CD4-positive, alpha-beta T cell treated with Interleukin-6 for 4 hours (primary cell): ENCODE measurements around the gene FARS2.
"Not testable (repeated sequence)": the region's sequence is repeated elsewhere in the genome, so short reads cannot be mapped to it uniquely, and the experiment has no call there.

Experiments used
- DNase-seq: peaks from one replicate; pipeline ENCODE4 v3.0.0-alpha.2; 2020; ENCODE audit warnings: mixed read lengths

FARS2 gene

DNA sequence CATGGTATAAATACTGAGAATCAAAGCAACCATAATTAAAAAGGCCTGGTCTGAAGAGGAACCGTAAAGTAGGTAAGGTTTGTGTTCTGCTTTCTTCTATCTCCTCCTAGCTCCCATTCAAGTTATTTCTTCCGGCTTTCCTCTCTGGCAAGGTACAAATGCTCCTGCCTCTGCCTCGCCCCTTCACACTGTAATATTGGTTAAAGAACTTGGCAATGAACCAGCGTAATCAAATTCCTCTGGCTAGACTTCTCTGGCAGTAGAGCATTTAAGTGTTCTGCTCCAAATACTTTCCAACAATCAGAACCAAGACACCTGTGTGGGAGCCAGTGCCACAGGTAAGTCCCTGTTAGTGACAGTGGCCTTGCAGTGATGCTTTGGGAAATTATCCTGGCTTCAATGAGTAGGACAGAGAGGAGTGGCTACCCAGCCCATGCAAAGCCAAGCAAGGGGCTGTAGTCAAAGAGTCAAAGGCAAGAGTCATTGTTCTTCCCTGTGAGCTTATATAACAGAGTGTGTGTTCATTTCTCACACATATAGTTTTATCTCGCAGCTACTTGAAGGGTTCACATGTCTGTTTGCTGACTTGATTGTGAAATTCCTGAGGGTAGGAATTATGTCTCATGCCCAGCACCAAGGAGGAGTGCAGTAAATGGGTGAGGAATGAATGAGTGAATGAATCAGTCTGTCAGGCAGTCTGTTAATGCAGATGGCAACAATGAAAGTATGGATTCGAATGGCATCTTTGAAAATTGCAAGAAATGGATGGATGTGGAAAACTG lies 416.1 kb downstream of the FARS2 start:
- no peak for DNase-seq

GRCh38 chr6:5679270-5679669 lies 418.0 kb downstream of the FARS2 start:
- DNase-seq, result no peak

DNA sequence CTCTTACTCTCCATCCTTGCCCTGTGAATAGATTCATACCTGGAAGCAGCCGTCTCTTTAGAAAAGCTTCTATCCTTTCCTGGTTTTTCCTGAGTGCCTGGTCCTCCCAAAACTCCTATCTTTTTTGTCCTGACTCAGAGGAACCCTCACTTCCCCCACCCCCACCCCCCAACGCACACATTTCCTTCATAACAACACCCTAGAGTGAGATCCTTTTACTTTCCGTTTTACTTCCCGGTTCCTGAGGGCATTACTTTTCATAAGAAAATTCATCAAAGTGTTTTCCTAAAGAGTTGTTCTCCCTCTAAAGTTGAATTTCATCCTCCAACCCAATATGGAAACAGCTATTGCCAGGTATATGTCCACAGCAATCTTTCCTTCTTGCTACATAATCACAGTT lies 418.4 kb downstream of the FARS2 start:
- DNase-seq, result no peak

GRCh38 chr6:5680095-5680494 lies 418.8 kb downstream of the FARS2 start:
- DNase-seq, result no peak

DNA sequence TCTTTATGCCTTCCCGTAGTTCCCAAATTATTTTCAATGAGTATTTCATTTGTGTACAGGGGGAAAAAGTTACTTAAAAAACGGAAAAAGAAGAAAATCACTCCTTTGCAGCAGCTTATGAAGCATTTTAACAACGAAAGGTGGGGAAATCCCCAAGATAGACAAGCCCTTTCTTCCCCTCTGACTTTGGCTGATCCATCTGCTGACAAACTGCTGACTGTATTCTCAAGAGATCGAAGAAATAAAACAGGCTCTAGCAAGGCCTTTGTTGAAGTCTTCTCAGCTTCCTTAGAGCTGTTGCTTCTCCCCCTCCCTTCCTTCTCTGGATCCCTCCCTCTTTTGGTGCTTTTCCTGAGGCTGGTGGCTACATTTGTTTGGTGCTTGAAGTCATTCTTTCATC lies 420.2 kb downstream of the FARS2 start:
- no peak for DNase-seq

- no peak for DNase-seq
Observed at GRCh38 chr6:5682530-5682929, 421.2 kb downstream of the FARS2 start.

DNA sequence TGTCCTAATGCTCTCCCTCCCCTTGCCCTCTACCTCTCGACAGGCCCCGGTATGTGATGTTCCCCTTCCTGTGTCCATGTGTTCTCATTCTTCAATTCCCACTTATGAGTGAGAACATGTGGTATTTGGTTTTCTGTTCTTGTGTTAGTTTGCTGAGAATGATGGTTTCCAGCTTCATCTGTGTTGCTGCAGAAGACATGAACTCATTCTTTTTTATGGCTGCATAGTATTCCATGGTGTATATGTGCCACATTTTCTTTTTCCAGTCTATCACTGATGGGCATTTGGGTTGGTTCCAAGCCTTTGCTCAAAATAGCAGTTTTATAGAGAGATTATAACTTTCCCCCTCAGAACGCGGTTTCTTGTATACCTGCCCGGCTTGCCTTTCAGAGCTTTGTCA lies 422.4 kb downstream of the FARS2 start:
- not testable (repeated sequence) for DNase-seq

DNA sequence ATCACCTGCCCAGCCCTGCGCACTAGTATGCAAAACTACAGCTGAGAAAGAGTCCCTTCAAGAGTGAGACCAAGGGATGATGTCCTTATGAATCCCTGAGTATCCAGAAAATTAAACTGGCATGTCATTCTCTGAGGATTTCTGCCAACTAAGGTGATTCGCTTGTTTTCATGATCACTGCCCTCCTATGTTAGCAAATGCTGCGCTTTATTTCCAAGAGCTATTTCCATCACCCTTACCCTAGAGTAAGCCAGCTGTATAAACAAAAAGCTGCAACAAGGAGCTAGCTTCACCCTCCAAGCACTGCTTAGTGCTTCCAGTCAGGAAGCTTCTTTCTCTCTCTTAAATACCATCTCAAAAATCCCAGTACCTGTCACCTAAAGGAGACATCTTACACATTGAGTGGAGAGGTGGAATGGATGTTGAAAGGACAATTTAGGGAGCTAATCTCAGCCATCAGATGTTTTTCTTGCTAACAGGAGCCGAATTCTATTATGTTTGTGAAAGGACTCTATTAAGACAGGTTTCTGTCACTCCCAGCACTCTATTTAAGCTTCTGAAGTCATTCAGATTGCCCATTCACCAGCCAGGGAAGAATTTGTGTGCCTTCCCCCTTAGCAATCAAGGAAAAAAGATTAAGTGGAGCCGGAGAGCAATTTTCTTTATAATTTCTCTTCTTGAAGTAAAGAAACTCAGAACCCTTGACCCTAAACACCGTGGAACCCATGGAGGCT lies 423.2 kb downstream of the FARS2 start:
- DNase-seq, result no peak

DNA sequence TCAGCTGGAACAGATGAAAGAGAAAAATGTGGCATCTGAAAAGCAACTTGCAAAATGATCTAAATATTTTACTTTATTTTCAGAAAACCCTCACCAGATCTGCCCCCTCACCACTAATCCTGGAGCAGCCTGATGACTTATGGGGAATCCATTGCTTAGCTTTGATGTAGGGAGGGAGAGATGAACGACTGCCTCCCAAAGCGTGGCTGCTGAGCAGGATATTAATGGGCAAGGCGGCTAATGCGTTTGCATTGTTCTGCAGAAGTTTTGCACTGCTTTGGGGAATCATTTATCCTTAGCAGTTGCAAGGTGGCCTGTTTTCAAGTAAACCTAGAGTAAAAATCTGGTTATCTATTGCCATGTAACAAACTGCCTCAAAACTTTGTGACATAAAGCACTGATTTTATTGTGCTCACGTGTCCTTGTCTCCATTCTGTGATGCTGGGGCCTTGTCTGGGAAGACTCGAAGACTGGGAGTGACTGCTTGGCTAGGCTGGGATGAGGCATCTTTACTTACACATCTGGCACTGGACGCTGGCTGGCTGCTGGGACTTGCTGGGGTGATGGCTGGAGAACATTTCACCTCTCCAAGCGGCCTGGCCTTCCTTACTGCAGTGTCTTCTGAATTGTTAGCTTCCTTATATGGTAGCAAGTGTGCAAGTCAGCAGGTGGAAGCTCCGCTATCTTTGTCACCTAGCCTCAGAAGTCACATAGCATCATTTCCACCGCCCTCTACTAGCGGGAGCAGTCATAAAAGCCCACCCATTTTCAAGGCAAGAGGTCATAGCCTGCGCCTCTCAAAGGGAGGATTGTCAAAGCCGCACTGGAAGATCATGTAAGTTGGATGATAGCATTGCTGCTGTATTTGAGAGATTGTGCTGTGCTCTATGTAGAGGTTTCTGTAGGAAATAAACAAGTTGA lies 432.2 kb downstream of the FARS2 start:
- no peak for DNase-seq

DNA sequence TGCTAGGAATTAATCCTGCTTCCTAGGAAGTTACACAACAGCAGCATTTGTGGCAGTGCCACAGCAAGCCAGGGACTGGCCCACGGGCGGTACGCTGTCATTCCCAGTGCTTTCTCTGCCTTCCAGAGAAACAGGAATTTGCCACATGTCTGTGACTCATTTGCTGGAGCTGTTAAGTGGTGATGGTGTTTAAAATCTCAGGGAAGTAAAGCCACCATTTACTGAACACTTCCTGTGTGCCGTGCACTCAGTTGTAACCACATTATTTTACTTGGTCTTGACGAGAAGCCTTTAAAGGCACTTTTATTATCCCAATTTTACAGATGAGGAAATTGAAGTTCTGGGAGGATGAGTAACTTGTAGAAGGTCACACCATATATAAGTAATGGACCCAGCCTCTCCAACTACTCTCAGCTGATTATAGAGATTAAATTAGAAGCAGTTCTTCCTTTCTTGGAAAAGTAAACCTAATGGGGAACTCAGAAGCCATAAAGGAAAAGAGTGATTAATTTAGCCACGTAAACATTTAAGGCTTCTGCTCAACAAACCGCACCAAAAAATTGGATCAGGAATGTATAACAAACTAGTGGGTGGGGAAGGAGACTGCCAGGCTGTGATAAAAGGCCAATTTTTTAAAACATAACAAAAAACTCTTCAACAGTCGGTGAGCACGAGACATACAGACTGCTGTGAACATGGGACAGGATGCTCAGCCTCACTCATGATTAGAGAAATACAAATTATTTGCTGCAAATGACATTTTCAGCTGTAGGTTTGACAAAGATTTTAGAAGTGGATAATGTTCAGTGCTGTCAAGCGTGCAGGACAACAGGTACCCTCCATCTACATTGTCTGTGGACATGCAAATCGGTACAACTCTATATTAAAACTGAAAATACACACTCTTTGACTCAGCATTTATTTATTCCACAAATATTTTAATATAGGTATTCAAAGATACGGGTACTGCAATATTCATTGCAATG lies 434.2 kb downstream of the FARS2 start:
- no peak for DNase-seq

DNA sequence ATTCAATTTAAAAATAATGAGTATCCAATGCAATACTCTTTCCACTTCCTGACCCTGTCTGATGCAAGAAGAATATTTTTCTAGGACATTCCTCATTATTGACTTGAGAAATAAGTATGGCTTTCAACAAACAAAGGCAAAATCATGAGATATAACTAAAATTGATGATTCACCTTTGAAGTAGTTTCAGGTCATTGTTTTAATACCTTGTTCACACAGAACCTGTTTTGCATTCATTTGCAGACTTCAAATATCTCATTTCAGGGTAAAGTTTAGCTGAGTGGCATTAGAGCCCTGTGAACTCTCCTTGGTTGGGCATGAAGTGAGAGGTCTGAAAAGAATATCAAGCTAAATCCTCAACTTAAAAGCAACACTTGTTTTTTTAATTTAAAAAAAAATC lies 436.2 kb downstream of the FARS2 start:
- DNase-seq, result no peak

DNA sequence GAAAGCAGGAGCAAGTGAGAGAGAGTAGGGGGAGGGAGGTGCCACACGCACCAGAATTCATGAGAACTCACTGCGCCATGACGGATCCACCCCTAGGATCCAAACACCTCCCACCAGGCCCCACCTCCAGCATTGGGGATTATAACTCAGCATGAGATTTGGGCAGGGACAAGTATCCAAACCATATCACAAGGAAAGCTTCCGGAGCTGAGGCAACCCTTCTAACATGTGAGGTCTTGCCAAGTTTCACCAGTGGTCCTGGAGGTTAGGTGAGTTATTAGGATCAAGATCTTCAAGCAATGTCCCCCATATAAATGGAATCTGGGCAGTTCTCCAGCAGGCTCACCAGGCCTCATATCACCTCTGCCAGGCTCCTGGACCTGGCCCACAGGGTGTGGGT lies 437.0 kb downstream of the FARS2 start:
- DNase-seq, result no peak

DNA sequence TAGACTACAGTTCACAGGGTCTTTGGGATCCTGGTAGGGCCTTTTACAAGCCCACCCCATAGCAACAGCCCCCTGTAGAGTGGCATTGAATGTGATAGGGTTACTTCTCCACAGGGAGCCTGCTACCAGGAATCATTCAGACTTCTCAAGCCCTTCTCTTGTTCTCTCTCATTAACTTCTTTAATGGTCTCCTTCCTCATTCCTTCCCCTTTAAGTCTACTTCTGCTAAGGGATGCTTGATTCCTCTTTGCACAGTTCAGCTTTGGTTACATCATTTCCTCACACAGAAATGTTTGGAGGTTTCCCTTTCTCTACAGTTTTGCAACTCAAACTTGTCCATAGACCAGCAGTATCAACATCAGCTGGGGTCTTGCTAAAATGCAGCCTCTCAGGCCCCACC lies 437.8 kb downstream of the FARS2 start:
- DNase-seq, result not testable (repeated sequence)

- DNase-seq, result no peak
Observed at GRCh38 chr6:5701174-5701573, 439.9 kb downstream of the FARS2 start.

DNA sequence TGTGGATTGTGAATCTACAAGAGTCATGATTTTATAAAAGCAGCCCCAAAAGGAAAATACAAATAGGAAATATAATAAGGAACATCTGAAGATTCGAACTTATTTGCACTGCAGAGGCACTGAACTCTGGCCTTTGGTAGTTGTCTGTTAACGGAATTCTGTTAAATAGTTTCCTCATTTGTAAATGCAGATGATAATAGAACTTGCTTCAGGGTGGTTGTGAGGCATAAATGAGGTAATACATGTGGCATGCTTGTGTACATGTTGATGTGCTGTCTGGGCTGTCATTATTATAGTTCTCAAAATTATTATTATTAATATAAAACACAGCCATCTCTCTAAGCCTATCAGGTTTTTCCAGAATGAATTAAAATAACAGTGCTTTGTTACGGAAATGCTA lies 443.4 kb downstream of the FARS2 start:
- DNase-seq, result no peak

DNA sequence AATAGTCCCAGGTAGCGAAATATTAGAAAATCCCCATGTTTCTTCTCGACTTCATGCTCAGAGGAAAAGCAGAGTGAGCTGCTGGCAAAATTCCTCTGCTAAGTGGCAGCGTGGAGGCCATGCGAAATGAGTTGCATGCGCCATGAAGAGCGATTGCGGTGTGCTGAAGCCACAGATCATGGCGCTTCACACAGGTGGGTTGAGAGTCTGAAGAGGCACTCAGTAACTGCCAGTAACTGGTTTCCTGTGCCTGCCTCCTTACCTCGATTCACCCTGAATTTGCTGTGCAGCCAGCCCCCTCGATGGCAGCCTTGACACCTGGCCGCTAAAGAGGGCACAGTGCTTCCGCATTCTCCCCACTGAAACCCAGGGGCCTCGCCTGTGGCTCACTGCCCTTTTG lies 443.9 kb downstream of the FARS2 start:
- no peak for DNase-seq

DNA sequence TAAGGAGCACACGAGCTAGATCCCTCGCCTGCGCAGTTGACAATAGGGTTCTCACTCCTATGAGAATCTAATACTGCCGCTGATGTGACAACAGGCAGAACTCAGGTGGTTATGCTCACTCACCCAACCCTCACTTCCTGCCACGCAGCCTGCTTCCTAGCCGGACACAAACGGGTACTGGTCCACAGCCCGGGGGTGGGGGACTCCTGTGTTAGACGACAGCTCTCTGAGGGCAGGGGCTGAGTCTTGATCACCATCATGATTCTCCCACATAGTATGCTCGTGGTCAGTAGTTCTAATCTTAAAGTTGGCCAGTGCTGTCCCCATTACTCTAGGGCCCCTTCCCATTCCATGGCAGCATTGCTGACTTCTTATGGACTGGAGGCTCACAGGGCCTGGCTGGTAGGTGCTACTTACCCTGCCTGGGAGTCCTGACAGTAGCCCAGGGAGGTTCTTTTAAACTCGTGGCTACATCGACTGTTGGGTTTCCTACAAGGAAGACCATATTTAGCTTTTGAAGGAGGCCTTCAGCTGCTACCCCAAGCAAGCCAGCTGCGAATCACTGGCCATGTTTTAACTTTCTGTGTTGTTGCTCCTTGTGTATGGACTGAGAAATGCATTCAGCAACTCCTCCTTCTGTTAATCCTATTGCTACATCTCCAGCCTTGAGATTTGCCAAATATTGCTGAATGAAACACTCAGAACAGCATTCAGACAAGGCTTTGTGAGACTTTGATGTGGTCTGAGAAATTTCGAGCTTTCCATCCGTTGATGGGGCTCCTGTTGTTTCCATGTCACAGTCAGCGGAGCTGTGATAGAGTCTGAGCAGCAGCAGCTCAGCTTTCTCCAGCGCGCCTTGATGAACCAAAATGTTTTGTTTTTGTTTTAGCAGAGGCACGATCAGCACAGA lies 445.1 kb downstream of the FARS2 start:
- peak; percentile 48 for DNase-seq

GRCh38 chr6:5707281-5708045 lies 446.1 kb downstream of the FARS2 start:
- DNase-seq, result no peak

GRCh38 chr6:5710516-5710915 lies 449.2 kb downstream of the FARS2 start:
- no peak for DNase-seq

- no peak for DNase-seq
Observed at GRCh38 chr6:5710936-5711335, 449.6 kb downstream of the FARS2 start.
